Peyer's patch (tissue), 4 donors: ENCODE data around the gene DEGS1. TPM values are rescaled to one million over a fixed set of nuclear protein-coding genes. Genes with fewer than 3 reads are reported as not detected.

ENCODE experiments used
- DNase-seq, 3 donors: peaks; one replicate each; pipeline ENCODE4 v3.0.0-alpha.2; 2017 to 2019
- H3K27ac ChIP-seq, 4 donors: fragments of 200-600 bp; sonication (generic); one replicate each; pipeline ENCODE4 v1.5.1; 2016 to 2019
- H3K27me3 ChIP-seq, 2 donors: fragments of 200-600 bp; sonication (generic); one replicate each; pipeline ENCODE4 v1.5.1; 2019
- H3K36me3 ChIP-seq, 3 donors: fragments of 200-600 bp; sonication (generic); one replicate each; pipeline ENCODE4 v1.5.1; 2016 to 2019
- H3K4me1 ChIP-seq, 4 donors: fragments of 200-600 bp; sonication (generic); one replicate each; pipeline ENCODE4 v1.5.1; 2016 to 2019
- H3K4me3 ChIP-seq, 4 donors: fragments of 200-600 bp; sonication (generic); 1 replicate in 3 of 4; 2 replicates in 1 of 4; pipeline ENCODE4 v1.5.1; 2016 to 2019; ENCODE audit warnings: mild to moderate bottlenecking in 1 of 4
- H3K9me3 ChIP-seq, 4 donors: fragments of 200-600 bp; sonication (generic); one replicate each; pipeline ENCODE4 v1.5.1; 2016 to 2019; ENCODE audit warnings: mild to moderate bottlenecking in 1 of 4
- CTCF ChIP-seq, 6 experiments: fragments of 450-650 bp in 4 of 6; fragments of 200-600 bp in 2 of 6; sonication (generic) in 1 of 6; IDR thresholded peaks; one replicate each; pipeline ENCODE4 v1.5.1; 2017 to 2019; ENCODE audit warnings: antibody characterized with exemption in 6 of 6, mild to moderate bottlenecking in 3 of 6, moderate library complexity in 1 of 6
- POLR2A ChIP-seq, 2 donors: fragments of 450-650 bp; IDR thresholded peaks; one replicate each; pipeline ENCODE4 v1.5.1; 2017; ENCODE audit warnings: antibody characterized with exemption in 2 of 2, mild to moderate bottlenecking in 2 of 2, moderate library complexity in 2 of 2
- total RNA-seq, 4 donors: library from RNA; depleted of rRNA; stranded (reverse); fragments of >200 nt; gene quantifications; one replicate each; pipeline ENCODE4 v1.1.0, GENCODE V29; 2016

DEGS1 gene
- total RNA-seq, 4 donors from 2014 or later: 14.6 to 46.4 (median 20.0) TPM

GRCh38 chr1:224211206-224211962 is 28.3 kb downstream of the DEGS1 start:
- Histone ChIP-seq H3K9me3 (no peaks in the 10 kb centered on the region), H3K27me3 (no peaks in the 10 kb centered on the region), H3K4me1 (peaks cover 0 to 24% (median 2%) of the 10 kb centered on the region in 4 donors), H3K36me3 (no peaks in the 10 kb centered on the region), H3K4me3 (no peak overlapping the region), H3K27ac (peak overlapping the region in 1 of 4 donors; percentile 65)
- TF ChIP-seq CTCF (IDR thresholded peaks at IDR 0.05) (no peak), POLR2A (IDR thresholded peaks at IDR 0.05) (no peak)
- DNase-seq: peak in 1 of 3 donors; percentile 84

- H3K27me3 ChIP-seq: no peaks in the 10 kb centered on the region
- DNase-seq: peak in 2 of 3 donors; percentile 74 to 75
- H3K36me3 ChIP-seq: no peaks in the 10 kb centered on the region
- TF ChIP-seq POLR2A (IDR thresholded peaks at IDR 0.05): no peak
- no peak for TF ChIP-seq CTCF (IDR thresholded peaks at IDR 0.05)
- no peaks in the 10 kb centered on the region for H3K9me3 ChIP-seq
- H3K4me1 ChIP-seq: peaks cover 0 to 24% (median 2%) of the 10 kb centered on the region in 4 donors
- peak overlapping the region in 2 of 4 donors; percentile 1 to 22 for H3K27ac ChIP-seq
- no peak overlapping the region for H3K4me3 ChIP-seq
Measured at GRCh38 chr1:224212618-224213061, 29.6 kb downstream of the DEGS1 start.

- TF ChIP-seq CTCF (IDR thresholded peaks at IDR 0.05) (no peak), POLR2A (IDR thresholded peaks at IDR 0.05) (no peak)
- Histone ChIP-seq H3K36me3 (no peaks in the 10 kb centered on the region), H3K27ac (no peak overlapping the region), H3K4me3 (no peak overlapping the region), H3K27me3 (no peaks in the 10 kb centered on the region), H3K9me3 (no peaks in the 10 kb centered on the region), H3K4me1 (peaks cover 0 to 26% (median 2%) of the 10 kb centered on the region in 4 donors)
- DNase-seq: no peak
Measured at GRCh38 chr1:224213438-224214119, 30.5 kb downstream of the DEGS1 start.

GRCh38 chr1:224216382-224216781 is 33.3 kb downstream of the DEGS1 start:
- no peaks in the 10 kb centered on the region for H3K36me3 ChIP-seq
- TF ChIP-seq POLR2A (IDR thresholded peaks at IDR 0.05) (no peak), CTCF (IDR thresholded peaks at IDR 0.05) (no peak)
- H3K27ac ChIP-seq: no peak overlapping the region
- no peak for DNase-seq
- H3K4me1 ChIP-seq: peaks cover 0 to 25% (median under 1%) of the 10 kb centered on the region in 4 donors
- H3K27me3 ChIP-seq: no peaks in the 10 kb centered on the region
- H3K9me3 ChIP-seq: no peaks in the 10 kb centered on the region
- no peak overlapping the region for H3K4me3 ChIP-seq

GRCh38 chr1:224217655-224218623 is 34.9 kb downstream of the DEGS1 start:
- TF ChIP-seq CTCF (IDR thresholded peaks at IDR 0.05): no peak
- no peak for TF ChIP-seq POLR2A (IDR thresholded peaks at IDR 0.05)
- Histone ChIP-seq H3K4me1 (peaks cover 0 to 21% (median 0%) of the 10 kb centered on the region in 4 donors), H3K36me3 (no peaks in the 10 kb centered on the region), H3K9me3 (no peaks in the 10 kb centered on the region), H3K4me3 (no peak overlapping the region), H3K27ac (peak overlapping the region in 1 of 4 donors; percentile 18), H3K27me3 (no peaks in the 10 kb centered on the region)
- no peak for DNase-seq
